HG03469 (cell line): ENCODE results near the gene RTP3.
"Not testable (repeated sequence)": the region's sequence is repeated elsewhere in the genome, so short reads cannot be mapped to it uniquely, and the experiment has no call there.

ENCODE experiments used
- ATAC-seq: cut with Tn5 transposase; IDR thresholded peaks from one replicate; pipeline ENCODE4 v1.9.1; 2021; ENCODE audit warnings: mild to moderate bottlenecking, moderate library complexity, moderate number of reproducible peaks; ENCODE audit not compliant: unreplicated experiment

Gene RTP3

GRCh38 chr3:46517016-46517783, 19.4 kb downstream of the RTP3 start:
- no peak for ATAC-seq

- ATAC-seq: no peak
These were observed 20.0 kb downstream of the RTP3 start for GRCh38 chr3:46517784-46518181.

DNA sequence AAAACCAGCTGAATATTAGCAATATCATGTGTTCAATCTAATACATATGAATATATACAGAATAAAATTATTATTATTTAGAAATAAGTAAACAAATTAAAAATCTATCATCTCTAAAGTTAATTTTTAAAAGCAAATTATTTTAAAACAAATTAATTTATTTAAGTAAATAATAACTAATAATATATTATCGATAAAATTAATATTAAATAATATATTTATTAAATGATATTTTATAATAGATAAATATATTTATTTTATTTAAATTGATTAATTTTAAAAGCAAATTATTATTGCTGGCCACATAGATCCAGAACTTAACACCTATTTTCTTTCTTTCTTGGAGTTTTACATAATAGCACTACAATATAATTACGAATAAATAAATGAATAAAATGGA, 22.2 kb downstream of the RTP3 start:
- ATAC-seq: no peak

- no peak for ATAC-seq
These were observed 22.8 kb downstream of the RTP3 start for GRCh38 chr3:46520531-46520930.

GRCh38 chr3:46521096-46521495, 23.3 kb downstream of the RTP3 start:
- no peak for ATAC-seq

- ATAC-seq: not testable (repeated sequence)
These were observed 24.4 kb downstream of the RTP3 start for GRCh38 chr3:46522201-46522600.

- no peak for ATAC-seq
These were observed 25.8 kb downstream of the RTP3 start for GRCh38 chr3:46523556-46523955.

DNA sequence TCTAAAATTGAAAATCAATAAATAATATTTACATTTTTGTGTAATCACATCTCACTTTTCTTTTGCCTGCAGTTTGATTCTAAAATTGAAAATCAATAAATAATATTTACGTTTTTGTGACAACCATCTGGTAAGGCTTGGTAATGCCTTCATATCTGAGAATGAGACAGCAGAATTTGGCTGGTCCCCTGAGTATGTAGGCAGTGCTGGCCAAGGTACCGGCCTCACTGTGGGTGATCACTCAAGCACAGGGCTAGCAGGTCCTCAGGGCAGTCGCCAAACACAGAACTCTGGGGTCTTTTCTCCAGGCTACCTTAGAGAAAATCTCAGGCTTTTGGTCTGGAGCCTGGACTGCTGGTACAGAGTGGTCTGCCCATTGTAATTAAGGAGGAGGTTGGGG, 26.2 kb downstream of the RTP3 start:
- no peak for ATAC-seq

- ATAC-seq: no peak
These were observed 27.1 kb downstream of the RTP3 start for GRCh38 chr3:46524832-46525231.

DNA sequence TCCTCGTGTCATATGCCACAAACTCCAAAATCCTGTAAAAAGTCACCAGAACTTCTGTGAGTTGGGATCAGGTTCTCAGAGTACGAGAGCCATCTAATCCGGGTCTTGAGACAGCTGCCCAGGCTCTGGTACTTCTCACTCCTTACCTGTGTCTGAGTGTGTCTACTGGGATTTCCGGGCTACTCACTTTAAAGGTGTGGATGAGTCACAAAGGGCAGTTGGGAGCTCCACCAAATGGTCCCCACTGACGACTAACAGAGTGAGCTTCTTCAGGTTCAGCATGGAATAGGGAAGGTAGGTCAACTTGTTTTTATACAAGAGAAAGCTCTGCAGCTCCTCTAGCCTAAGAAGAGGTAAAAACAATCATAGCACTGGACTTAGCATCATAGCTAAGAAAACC, 29.5 kb downstream of the RTP3 start:
- ATAC-seq: no peak

- no peak for ATAC-seq
These were observed 35.3 kb downstream of the RTP3 start for GRCh38 chr3:46533091-46533490.

DNA sequence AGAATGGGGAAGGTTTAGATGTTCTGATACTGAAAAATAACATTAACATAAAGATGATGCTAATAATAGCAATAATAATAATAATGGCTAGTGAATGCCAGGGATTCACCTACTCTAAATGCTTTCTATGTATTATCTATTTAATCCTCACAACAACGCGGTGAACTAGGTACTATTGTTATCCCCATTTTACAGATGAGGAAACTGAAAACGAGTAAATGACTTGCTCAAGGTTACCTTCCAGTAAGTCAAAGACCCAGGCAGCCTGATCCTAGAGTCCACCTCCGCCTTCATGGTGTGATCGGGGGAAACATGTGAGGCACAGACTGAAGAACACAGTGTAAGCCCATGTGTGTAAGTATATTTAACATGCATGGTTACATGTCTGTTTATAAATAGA, 38.0 kb downstream of the RTP3 start:
- ATAC-seq: no peak

DNA sequence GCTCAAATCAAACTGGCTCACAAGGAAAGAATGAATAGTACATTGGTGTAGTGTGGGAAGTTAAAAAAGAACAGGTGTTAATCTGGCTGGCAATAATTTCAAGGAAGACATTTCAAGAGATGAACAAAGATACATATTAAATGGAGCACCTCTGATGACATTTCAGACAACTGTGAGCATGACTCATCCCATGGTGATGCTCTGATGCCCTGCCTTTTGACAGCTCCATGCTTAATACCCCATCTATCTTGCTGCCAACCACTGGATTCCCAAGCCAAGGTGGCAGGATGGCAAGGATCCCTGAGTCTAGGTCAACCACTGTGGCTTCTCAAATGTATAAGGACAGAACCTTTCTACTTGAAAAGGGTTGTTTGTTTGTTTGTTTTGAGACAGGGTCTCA, 39.0 kb downstream of the RTP3 start:
- no peak for ATAC-seq

- ATAC-seq: no peak
These were observed 39.5 kb downstream of the RTP3 start for GRCh38 chr3:46537316-46537715.

GRCh38 chr3:46537779-46538178, 40.0 kb downstream of the RTP3 start:
- no peak for ATAC-seq

- not testable (repeated sequence) for ATAC-seq
These were observed 40.6 kb downstream of the RTP3 start for GRCh38 chr3:46538425-46538802.

DNA sequence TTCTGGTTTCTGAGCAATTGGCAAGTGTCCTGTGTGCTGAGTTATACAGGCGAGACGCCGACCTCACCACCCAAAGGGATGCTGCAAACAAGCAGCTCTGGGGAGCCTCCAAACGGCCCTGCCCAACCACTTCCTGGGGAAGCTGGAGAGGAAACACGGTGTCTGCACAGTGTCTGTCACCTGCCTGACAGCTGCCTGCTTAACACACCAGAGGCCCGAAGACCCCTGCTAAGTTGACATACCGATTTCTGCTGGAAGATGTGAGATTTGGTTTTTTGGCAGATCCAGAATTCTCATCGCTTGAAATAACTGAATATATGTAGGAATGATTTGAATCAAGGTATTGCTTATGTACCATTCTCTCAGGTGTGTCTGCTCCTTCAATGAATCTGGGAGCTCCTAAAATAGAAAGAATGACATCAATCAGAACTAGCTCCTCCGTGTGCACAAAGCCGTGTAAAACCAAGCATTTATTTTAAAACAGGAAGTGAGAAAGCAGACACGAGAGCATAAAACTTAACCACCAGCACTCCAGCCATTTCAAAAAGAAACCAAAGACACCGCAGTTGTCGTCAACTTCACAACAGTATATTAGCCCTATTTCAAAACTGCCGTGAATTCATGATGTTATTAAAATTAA, 41.1 kb downstream of the RTP3 start:
- peak; percentile 49 for ATAC-seq

GRCh38 chr3:46539443-46540005, 41.7 kb downstream of the RTP3 start:
- ATAC-seq: no peak

DNA sequence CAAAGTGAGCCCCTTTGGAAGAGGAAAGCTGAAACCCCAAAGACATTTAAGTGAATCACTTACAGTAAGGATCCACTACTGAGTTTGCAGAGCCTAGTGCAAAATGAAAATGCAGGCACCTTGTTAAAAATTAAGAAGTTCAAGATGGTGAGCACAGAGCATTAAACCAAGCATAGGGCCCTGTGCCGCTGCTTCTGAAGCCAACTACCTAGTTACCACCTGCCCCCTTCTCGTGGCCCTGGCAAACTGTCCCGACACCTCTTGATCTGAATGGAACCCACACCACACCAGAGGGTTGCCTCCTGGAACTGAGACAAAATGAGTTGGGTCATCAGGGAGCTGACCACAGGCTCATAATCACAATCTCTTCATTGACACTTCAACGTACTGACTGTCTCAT, 42.8 kb downstream of the RTP3 start:
- ATAC-seq: no peak

GRCh38 chr3:46541835-46542234, 44.1 kb downstream of the RTP3 start:
- no peak for ATAC-seq

- ATAC-seq: no peak
These were observed 44.6 kb downstream of the RTP3 start for GRCh38 chr3:46542344-46542743.

- ATAC-seq: no peak
These were observed 45.0 kb downstream of the RTP3 start for GRCh38 chr3:46542801-46543201.
